Stimulated activated CD8-positive, alpha-beta memory T cell treated with anti-CD3 and anti-CD28 coated beads, Interleukin-4, amount 100 ng/mL, for 1 hour (primary cell): Measurements from ENCODE around the gene ZNF140.

ENCODE experiments used
- DNase-seq, 2 donors: peaks; one replicate each; pipeline ENCODE4 v3.0.0-alpha.2; 2020; ENCODE audit warnings: low read depth in 2 of 2, low spot score in 1 of 2

ZNF140 gene

DNA sequence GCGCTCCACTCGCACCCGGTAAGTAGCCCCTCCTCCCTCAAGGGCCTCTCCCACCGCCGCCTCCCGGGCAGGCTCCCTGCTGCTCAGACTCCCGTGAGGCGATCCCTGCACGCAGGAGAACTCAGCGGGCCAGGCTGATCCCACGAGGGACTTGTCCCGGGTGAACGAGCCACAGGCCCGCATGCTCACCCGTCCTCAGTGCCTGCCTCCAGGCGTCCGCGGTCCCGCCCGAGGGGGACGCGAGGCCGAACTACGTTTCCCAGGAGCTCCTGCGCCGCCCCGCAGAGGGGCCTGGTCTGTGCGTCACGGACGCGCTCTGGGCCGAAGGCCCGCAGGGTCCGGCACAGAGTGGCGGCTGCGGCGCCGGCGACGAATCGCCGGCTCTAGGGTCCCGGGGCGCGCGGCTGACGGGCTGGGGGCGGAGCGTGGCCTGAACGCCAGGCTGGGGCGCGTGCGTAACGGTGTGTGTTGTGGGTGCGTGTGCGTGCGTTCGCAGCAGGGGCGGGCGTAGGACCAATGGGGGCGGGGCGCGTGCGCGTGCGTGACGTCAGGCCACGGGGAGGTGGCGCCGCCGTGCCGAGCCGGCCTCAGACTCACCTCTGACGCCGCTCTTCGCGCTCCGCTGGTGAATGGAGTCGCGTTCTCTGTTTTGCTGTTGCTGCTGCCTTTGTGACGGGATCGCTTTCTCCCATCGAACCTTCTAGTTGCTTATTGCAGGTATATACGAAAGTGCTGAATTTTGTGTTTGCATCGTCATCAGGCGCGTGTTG is 49.5 kb downstream of the ZNF140 start, which contains the start of the genes ZNF10 and ZNF891:
TSS of gene ZNF10 (plus strand) at position 590 of the 770 bp plus-strand sequence. CDS start 13,866 bp downstream, outside the sequence.
TSS of gene ZNF891 (minus strand) at position 237 of the 770 bp plus-strand sequence. CDS start 8,356 bp downstream, outside the sequence.
- DNase-seq = peak; percentile 91 to 95

DNA sequence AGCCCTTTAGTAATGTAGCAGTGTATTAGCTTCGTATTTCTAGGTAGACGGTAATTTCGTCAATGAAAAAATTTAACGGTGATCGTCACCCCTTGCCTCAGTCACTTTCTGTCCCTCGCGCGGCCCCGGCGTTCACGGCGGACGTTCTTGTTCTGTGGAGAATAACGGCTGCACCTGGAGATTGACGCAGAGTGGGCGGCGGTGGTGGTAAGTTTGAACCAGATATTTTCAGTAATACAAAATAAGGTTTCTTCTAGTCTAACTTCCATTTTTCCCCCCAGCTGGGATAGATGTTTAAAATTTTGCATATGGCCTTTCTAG is 50.0 kb downstream of the ZNF140 start:
- DNase-seq = no peak

DNA sequence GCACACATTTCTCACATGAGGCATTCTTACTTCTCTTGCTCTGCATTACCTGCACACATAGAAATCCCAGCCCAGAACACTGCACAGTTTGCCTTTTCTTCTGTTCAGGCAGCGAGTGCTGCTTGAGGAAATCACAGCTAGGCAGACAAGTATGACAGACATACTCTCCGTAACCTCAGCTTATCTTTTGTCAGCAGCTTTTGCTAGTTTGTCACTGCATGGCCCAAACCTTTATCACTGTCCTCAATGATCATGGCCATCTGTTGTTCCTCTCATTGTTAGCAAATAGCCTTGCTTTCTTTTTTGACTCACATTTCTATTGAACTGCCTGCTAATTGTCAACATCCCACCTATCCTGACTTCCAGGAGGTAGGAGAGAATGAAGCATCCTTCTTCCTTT is 55.0 kb downstream of the ZNF140 start:
- DNase-seq = no peak

DNA sequence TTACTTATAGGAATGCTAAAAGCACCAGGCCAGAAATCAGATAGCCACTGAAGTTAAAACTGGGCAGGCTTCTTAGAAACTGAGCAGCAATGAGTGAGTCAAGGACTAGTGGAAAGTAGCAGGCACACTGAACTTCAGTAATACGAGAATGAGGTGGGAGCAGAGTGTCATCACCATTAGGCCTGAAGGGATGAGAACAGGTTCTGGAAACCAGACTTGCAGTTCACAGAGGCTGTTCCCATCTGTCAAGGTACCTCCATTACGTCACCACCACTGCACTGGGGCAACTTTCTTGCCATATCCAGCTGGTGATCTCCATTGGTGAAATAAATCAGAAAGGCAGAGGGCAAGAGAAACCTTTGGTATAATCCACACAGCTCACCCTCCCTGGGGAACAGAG is 65.3 kb downstream of the ZNF140 start:
- no peak for DNase-seq

DNA sequence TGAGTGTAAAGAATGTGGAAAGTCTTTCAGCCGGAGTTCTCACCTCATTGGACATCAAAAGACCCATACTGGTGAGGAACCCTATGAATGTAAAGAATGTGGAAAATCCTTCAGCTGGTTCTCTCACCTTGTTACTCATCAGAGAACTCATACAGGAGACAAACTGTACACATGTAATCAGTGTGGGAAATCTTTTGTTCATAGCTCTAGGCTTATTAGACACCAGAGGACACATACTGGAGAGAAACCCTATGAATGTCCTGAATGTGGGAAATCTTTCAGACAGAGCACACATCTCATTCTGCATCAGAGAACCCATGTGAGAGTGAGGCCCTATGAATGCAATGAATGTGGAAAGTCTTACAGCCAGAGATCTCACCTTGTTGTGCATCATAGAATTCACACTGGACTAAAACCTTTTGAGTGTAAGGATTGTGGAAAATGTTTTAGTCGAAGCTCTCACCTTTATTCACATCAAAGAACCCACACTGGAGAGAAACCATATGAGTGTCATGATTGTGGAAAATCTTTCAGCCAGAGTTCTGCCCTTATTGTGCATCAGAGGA is 75.5 kb downstream of the ZNF140 start:
- no peak for DNase-seq
